BLaER1 (cell line): ENCODE results near the gene DOK3.

Source experiments
- H3K27ac ChIP-seq: shearing (Covaris generic); formaldehyde crosslinking; 2 replicates; pipeline ENCODE4 v1.8.1; 2022
- H3K27me3 ChIP-seq: shearing (Covaris generic); formaldehyde crosslinking; 2 replicates; pipeline ENCODE4 v1.8.1; 2022
- H3K36me3 ChIP-seq: shearing (Covaris generic); formaldehyde crosslinking; 2 replicates; pipeline ENCODE4 v1.8.1; 2022
- H3K4me1 ChIP-seq: shearing (Covaris generic); formaldehyde crosslinking; 2 replicates; pipeline ENCODE4 v1.8.1; 2022
- H3K4me2 ChIP-seq: shearing (Covaris generic); formaldehyde crosslinking; 2 replicates; pipeline ENCODE4 v1.8.1; 2022
- H3K4me3 ChIP-seq: shearing (Covaris generic); formaldehyde crosslinking; 2 replicates; pipeline ENCODE4 v1.8.1; 2022
- H3K9ac ChIP-seq: shearing (Covaris generic); formaldehyde crosslinking; 2 replicates; pipeline ENCODE4 v1.8.1; 2022
- H3K9me3 ChIP-seq: shearing (Covaris generic); formaldehyde crosslinking; 2 replicates; pipeline ENCODE4 v1.8.1; 2022
- H4K20me1 ChIP-seq: shearing (Covaris generic); formaldehyde crosslinking; 2 replicates; pipeline ENCODE4 v1.8.1; 2022
- Cebpa-rat ChIP-seq: shearing (Covaris generic); IDR thresholded peaks from 2 replicates; pipeline ENCODE4 v1.8.1; 2022

The DOK3 gene

DNA sequence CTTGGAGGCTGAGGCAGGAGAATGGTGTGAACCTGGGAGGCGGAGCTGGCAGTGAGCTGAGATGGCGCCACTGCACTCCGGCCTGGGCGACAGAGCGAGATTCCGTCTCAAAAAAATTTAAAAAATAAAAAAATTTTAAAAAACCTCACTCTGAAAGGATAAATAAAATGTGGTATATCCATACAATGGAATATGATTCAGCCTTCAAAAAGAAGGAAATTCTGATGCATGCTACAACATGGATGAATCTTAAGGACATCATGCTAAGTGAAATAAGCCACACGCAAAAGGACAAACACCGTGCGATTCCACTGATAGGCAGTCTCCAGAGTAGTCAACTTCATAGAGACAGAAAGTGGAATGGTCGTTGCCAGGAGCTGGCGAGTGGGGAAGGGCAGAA lies 44.6 kb downstream of the DOK3 start:
- no peak for TF ChIP-seq Cebpa-rat
- Histone ChIP-seq H3K9me3 (peaks cover 26% of the 10 kb centered on the region), H3K27ac (no peak overlapping the region), H3K27me3 (no peaks in the 10 kb centered on the region), H3K4me2 (no peak overlapping the region), H3K4me3 (no peak overlapping the region), H4K20me1 (peaks cover 91% of the 10 kb centered on the region), H3K36me3 (peaks cover 96% of the 10 kb centered on the region), H3K9ac (no peak overlapping the region), H3K4me1 (peaks cover 40% of the 10 kb centered on the region)

- H4K20me1 ChIP-seq = peaks cover 91% of the 10 kb centered on the region
- H3K9ac ChIP-seq = peak overlapping the region; percentile 67
- peaks cover 93% of the 10 kb centered on the region for H3K36me3 ChIP-seq
- TF ChIP-seq Cebpa-rat = no peak
- peak overlapping the region; percentile 75 for H3K27ac ChIP-seq
- peaks cover 23% of the 10 kb centered on the region for H3K9me3 ChIP-seq
- peaks cover 45% of the 10 kb centered on the region for H3K4me1 ChIP-seq
- H3K4me2 ChIP-seq = peak overlapping the region; percentile 86
- peak overlapping the region; percentile 18; the same call in 1 of the 2 replicates for H3K4me3 ChIP-seq
- H3K27me3 ChIP-seq = no peaks in the 10 kb centered on the region
Measured at GRCh38 chr5:177462021-177462670, 47.5 kb downstream of the DOK3 start.

DNA sequence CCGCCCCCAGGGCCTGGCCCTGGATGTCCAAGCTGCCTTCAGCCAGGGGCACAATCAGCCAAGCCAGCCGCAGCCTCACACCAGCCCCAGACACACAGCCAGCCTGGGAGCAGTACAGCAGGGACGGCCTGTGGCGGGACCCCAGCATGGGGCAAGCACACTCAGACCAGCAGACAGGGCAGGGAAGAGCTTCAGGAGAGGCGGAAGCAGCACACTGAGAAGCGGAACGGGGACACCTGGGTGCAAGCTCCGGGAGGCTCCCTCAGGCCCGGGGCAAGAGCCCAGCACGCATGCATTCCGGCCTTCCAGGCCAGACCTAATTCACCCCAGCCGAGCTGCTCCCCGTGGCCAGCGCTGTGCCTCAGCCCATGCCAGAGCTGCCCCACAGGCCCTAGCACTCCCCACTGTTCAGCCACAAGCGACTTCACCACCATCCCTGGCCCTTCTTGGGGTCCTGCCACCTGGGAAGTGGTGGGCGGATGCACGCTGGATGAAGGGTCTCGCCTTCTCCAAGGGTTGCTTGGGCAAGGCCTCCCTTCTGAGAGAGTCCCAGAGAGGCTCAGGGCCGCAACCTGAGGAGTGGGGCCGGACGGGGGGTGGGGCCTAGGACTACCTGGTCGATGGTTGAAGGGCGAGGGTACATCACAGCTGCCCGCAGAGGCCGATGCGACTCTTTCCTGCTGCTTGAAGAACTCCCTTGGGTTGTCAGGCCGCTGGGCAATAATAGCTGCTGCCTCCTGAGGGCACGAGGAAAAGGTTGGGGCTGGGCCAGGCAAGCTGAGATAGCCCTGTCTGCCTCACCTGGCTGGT lies 49.6 kb downstream of the DOK3 start:
- no peak for TF ChIP-seq Cebpa-rat
- Histone ChIP-seq H3K27ac (0 out of 2 replicates have a peak overlapping the region, but pooled peaks have one; percentile 13), H3K27me3 (no peaks in the 10 kb centered on the region), H3K9me3 (peaks cover 2% of the 10 kb centered on the region), H3K4me2 (no peak overlapping the region), H3K9ac (no peak overlapping the region), H3K36me3 (peaks cover 79% of the 10 kb centered on the region), H4K20me1 (peaks cover 77% of the 10 kb centered on the region), H3K4me3 (no peak overlapping the region), H3K4me1 (peaks cover 52% of the 10 kb centered on the region)

GRCh38 chr5:177459357-177459756 lies 50.3 kb downstream of the DOK3 start:
- Histone ChIP-seq H4K20me1 (peaks cover 74% of the 10 kb centered on the region), H3K36me3 (peaks cover 72% of the 10 kb centered on the region), H3K27me3 (no peaks in the 10 kb centered on the region), H3K9me3 (no peaks in the 10 kb centered on the region), H3K9ac (no peak overlapping the region), H3K4me2 (no peak overlapping the region), H3K4me1 (peaks cover 52% of the 10 kb centered on the region), H3K27ac (no peak overlapping the region), H3K4me3 (no peak overlapping the region)
- TF ChIP-seq Cebpa-rat = no peak

DNA sequence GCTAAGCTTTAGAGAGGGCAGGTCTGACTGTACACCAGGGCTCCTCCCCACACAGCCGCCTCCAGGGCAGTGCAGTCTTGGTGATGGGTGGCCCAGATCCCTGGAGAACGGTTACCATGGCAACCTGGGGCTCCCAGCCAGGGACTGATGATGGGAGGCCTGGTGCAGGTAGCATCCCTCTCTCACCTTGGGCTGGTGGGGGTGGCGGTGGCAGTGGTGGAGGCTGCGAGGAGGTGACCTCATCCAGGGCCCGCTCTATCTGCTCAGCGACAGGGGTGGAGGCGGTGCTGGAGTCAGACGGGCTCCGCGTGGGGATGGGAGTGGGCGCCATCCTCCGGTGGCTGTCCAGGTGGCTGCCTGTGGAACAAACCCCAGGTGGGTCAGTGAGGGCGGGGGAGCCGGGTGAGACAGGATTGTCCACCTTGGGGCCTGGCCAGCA lies 50.7 kb downstream of the DOK3 start:
- Histone ChIP-seq H3K9ac (no peak overlapping the region), H3K27me3 (no peaks in the 10 kb centered on the region), H3K9me3 (no peaks in the 10 kb centered on the region), H3K4me1 (peaks cover 55% of the 10 kb centered on the region), H3K4me3 (no peak overlapping the region), H3K27ac (no peak overlapping the region), H4K20me1 (peaks cover 74% of the 10 kb centered on the region), H3K4me2 (no peak overlapping the region), H3K36me3 (peaks cover 69% of the 10 kb centered on the region)
- TF ChIP-seq Cebpa-rat = no peak

DNA sequence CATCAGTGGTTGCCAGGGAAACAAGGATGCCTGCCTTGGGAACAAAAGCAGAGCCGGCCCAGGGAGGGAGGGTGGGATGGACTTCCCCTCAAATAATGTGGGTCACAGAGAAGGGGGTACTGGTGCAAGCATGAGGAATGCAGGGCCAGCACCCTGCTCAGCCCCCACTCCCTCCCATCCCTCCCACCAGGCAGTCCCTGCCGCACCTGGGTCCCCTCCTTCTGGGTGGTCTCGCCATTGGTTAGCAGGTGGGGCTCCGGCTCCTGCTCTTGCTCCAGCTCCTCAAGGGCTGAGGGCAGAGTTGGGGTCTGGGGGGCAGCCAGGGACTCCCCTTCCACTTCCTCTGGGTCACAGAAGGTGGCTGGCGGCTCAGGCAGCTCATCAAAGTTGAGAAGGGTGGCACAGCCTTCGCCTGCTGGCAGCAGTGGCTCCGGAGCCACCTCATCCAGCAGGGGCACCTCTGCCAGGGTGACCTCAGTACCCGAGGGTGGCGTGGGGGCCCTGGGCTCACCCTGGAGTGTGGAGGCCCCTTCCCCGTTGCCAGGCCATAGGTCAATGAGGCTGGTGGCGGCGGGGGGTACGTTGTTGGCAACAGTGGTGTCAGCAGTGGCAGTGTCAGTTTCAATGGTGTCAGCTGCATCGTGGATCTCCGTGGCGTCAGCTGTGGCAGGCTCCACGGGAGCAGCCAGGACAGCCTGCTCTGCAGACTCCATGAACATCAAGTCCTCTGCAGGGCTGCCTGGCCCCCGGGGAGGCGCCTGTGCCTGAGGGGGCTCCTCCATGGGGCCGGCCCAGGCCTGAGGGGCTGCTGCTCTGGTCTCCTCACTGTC lies 51.6 kb downstream of the DOK3 start:
- no peak overlapping the region for H3K27ac ChIP-seq
- H3K9ac ChIP-seq = no peak overlapping the region
- peaks cover 56% of the 10 kb centered on the region for H3K4me1 ChIP-seq

GRCh38 chr5:177456976-177457851 lies 52.4 kb downstream of the DOK3 start:
- H4K20me1 ChIP-seq = peaks cover 71% of the 10 kb centered on the region
- TF ChIP-seq Cebpa-rat = no peak
- H3K4me1 ChIP-seq = peaks cover 56% of the 10 kb centered on the region
- no peak overlapping the region for H3K27ac ChIP-seq
- peaks cover 52% of the 10 kb centered on the region for H3K36me3 ChIP-seq
- no peaks in the 10 kb centered on the region for H3K27me3 ChIP-seq
- H3K4me2 ChIP-seq = peak overlapping the region; percentile 74
- no peak overlapping the region for H3K9ac ChIP-seq
- H3K9me3 ChIP-seq = no peaks in the 10 kb centered on the region
- no peak overlapping the region for H3K4me3 ChIP-seq

More for the DNA sequence above, 51.6 kb downstream of the DOK3 start:
- H3K4me3 ChIP-seq = no peak overlapping the region
- H4K20me1 ChIP-seq = peaks cover 71% of the 10 kb centered on the region
- no peak for TF ChIP-seq Cebpa-rat
- H3K27me3 ChIP-seq = no peaks in the 10 kb centered on the region
- no peaks in the 10 kb centered on the region for H3K9me3 ChIP-seq
- peaks cover 60% of the 10 kb centered on the region for H3K36me3 ChIP-seq
- H3K4me2 ChIP-seq = no peak overlapping the region

GRCh38 chr5:177456591-177456964 lies 53.0 kb downstream of the DOK3 start:
- Histone ChIP-seq H3K9me3 (no peaks in the 10 kb centered on the region), H3K27ac (no peak overlapping the region), H3K9ac (no peak overlapping the region), H3K27me3 (no peaks in the 10 kb centered on the region), H3K4me1 (peaks cover 56% of the 10 kb centered on the region), H3K4me2 (peak overlapping the region; percentile 74), H3K4me3 (no peak overlapping the region), H3K36me3 (peaks cover 47% of the 10 kb centered on the region), H4K20me1 (peaks cover 70% of the 10 kb centered on the region)
- TF ChIP-seq Cebpa-rat = no peak
